ENCODE data around the gene GLI3. TPM values are rescaled to one million over a fixed set of nuclear protein-coding genes. Genes with fewer than 3 reads are reported as not detected.

Gene GLI3
- total RNA-seq, 2 donors from 2014 or later: 2.7 to 10.2 TPM

DNA sequence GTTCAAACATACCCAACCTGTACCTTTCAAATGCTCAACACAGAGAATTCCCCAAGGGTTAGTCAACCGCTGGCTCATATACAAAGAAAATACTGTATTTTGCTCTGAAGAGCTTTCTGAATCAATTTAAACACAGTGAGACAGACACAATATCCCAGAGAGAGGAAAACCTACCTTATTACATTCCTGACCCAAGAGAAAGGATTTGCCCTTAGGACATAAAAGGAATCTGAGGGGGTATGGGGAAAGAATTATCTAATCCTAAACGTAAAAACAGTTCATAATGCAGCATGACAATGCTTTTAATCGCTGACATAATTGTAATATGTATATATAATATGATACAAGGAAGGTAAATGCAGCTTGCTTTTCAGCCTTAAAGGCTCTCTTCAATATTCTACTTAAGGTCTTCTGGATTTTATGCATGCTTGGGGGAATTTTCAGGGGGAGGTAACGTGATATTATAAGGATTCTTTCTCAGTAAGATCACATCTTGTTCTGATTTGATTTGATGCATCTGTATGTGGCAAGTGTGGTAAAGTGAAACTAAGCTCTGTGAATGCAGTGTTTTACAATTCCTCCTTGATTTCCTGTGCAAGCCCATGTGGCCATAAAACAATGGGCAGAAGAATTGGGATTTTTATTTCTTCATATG, 240.5 kb downstream of the GLI3 start:
- Mint-ChIP-seq H3K9me3 (no peaks in the 10 kb centered on the region), H3K27me3 (ENCODE audit: insufficient read depth) (no peaks in the 10 kb centered on the region), H3K4me3 (no peak overlapping the region), H3K27ac (no peak overlapping the region), H3K4me1 (no peaks in the 10 kb centered on the region), H3K36me3 (ENCODE audit: low read depth) (no peaks in the 10 kb centered on the region)
- Histone ChIP-seq H3K4me3 (ENCODE audit: low read length) (no peak overlapping the region), H3K9ac (ENCODE audit: extremely low read depth, low read length, poor library complexity, severe bottlenecking) (no peak overlapping the region), H3K36me3 (ENCODE audit: control insufficient read depth, insufficient read depth, low read length) (no peaks in the 10 kb centered on the region), H3K27ac (ENCODE audit: low read depth, low read length) (no peak overlapping the region), H3K9me3 (ENCODE audit: control insufficient read depth, low read length) (no peaks in the 10 kb centered on the region), H3K27me3 (ENCODE audit: control insufficient read depth, insufficient read depth, low read length, poor library complexity, severe bottlenecking) (no peaks in the 10 kb centered on the region), H3K4me1 (ENCODE audit: control insufficient read depth, insufficient read depth, low read length) (no peaks in the 10 kb centered on the region)
- no peak for DNase-seq
- TF ChIP-seq, protein P1, sequence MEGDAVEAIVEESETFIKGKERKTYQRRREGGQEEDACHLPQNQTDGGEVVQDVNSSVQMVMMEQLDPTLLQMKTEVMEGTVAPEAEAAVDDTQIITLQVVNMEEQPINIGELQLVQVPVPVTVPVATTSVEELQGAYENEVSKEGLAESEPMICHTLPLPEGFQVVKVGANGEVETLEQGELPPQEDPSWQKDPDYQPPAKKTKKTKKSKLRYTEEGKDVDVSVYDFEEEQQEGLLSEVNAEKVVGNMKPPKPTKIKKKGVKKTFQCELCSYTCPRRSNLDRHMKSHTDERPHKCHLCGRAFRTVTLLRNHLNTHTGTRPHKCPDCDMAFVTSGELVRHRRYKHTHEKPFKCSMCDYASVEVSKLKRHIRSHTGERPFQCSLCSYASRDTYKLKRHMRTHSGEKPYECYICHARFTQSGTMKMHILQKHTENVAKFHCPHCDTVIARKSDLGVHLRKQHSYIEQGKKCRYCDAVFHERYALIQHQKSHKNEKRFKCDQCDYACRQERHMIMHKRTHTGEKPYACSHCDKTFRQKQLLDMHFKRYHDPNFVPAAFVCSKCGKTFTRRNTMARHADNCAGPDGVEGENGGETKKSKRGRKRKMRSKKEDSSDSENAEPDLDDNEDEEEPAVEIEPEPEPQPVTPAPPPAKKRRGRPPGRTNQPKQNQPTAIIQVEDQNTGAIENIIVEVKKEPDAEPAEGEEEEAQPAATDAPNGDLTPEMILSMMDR (conservative IDR thresholded peaks at IDR 0.05): no peak
- 94% methylated on average over 4 of the region's 4 CpGs; no CpG with 5 or more reads in 1 of the 2 experiments for WGBS, 2 experiments (ENCODE audit: insufficient coverage in 1 of 2, insufficient read length in 1 of 2)

DNA sequence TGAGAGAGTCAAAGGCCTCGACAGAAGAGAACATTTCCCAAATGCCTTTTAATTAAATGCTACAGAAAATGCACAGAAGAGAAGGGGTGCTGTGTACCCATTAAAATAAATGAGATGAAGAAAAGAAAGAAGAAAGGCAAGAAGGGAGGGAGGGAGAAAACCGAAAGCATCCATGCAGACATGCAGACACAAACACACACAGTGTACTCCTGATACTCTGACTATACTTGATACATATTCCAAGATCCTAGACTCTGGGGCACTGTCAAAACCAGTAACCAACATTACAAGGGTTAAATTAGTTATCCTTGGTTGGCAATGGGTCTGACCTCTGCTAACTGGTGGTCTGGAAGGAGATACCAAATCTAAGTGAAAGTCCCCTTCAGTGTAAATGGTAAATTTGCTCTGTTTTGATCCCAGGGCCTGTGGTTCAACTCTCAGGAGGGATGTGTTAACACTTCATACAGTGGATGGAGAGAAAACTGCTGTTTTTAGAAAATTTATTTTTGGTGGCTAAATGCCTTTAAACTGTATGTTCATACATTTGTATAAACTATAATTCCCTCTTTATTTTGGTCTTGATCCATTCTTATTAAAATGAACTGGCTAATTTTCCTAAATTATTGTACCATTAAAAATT, 241.3 kb downstream of the GLI3 start:
- 98 to 100% methylated on average over 1 to 2 of the region's 2 CpGs for WGBS, 2 experiments (ENCODE audit: insufficient coverage in 1 of 2, insufficient read length in 1 of 2)
- no peaks in the 10 kb centered on the region for H3K4me1 Mint-ChIP-seq
- H3K4me3 Mint-ChIP-seq: no peak overlapping the region

DNA sequence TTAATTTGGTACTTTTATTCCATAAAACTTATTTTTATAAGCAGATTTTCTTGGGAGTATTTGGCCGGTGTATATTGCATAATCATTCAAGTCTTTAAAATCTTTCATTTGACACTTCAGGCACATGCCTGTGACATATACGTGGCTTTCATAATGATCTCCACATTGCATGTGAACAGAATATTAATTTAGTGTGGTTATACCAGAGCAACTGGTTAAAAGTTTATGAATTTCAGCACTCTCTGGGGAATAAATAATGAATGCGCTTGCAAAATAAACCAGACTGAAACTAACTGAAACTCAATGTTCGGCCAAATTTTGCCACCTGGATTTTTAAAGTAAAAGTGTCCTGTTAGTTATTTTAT, 242.3 kb downstream of the GLI3 start:
- no peaks in the 10 kb centered on the region for H3K4me1 ChIP-seq (ENCODE audit: control insufficient read depth, insufficient read depth, low read length)
- Mint-ChIP-seq H3K9me3 (no peaks in the 10 kb centered on the region), H3K4me3 (no peak overlapping the region), H3K36me3 (ENCODE audit: low read depth) (no peaks in the 10 kb centered on the region), H3K4me1 (no peaks in the 10 kb centered on the region), H3K27me3 (ENCODE audit: insufficient read depth) (no peaks in the 10 kb centered on the region), H3K27ac (no peak overlapping the region)
- H3K9me3 ChIP-seq (ENCODE audit: control insufficient read depth, low read length): no peaks in the 10 kb centered on the region
- TF ChIP-seq, protein P1 (conservative IDR thresholded peaks at IDR 0.05): no peak
- no peak overlapping the region for H3K9ac ChIP-seq (ENCODE audit: extremely low read depth, low read length, poor library complexity, severe bottlenecking)
- 90 to 96% methylated on average over 3 to 4 of the region's 4 CpGs for WGBS, 2 experiments (ENCODE audit: insufficient coverage in 1 of 2, insufficient read length in 1 of 2)
- H3K27ac ChIP-seq (ENCODE audit: low read depth, low read length): no peak overlapping the region
- no peak for DNase-seq
- no peak overlapping the region for H3K4me3 ChIP-seq (ENCODE audit: low read length)
- no peaks in the 10 kb centered on the region for H3K27me3 ChIP-seq (ENCODE audit: control insufficient read depth, insufficient read depth, low read length, poor library complexity, severe bottlenecking)
- no peaks in the 10 kb centered on the region for H3K36me3 ChIP-seq (ENCODE audit: control insufficient read depth, insufficient read depth, low read length)

More for the DNA sequence above, 241.3 kb downstream of the GLI3 start:
- DNase-seq: no peak
- Histone ChIP-seq H3K9me3 (ENCODE audit: control insufficient read depth, low read length) (no peaks in the 10 kb centered on the region), H3K4me3 (ENCODE audit: low read length) (no peak overlapping the region), H3K36me3 (ENCODE audit: control insufficient read depth, insufficient read depth, low read length) (no peaks in the 10 kb centered on the region), H3K27me3 (ENCODE audit: control insufficient read depth, insufficient read depth, low read length, poor library complexity, severe bottlenecking) (no peaks in the 10 kb centered on the region), H3K4me1 (ENCODE audit: control insufficient read depth, insufficient read depth, low read length) (no peaks in the 10 kb centered on the region), H3K9ac (ENCODE audit: extremely low read depth, low read length, poor library complexity, severe bottlenecking) (no peak overlapping the region), H3K27ac (ENCODE audit: low read depth, low read length) (no peak overlapping the region)
- no peak overlapping the region for H3K27ac Mint-ChIP-seq
- H3K9me3 Mint-ChIP-seq: no peaks in the 10 kb centered on the region
- no peaks in the 10 kb centered on the region for H3K36me3 Mint-ChIP-seq (ENCODE audit: low read depth)
- H3K27me3 Mint-ChIP-seq (ENCODE audit: insufficient read depth): no peaks in the 10 kb centered on the region
- TF ChIP-seq, protein P1 (conservative IDR thresholded peaks at IDR 0.05): no peak

Data from endodermal cell (in vitro differentiated cells).